ENCODE measurements around the gene DAG1. TPM values are rescaled to one million over a fixed set of nuclear protein-coding genes. Genes with fewer than 3 reads are reported as not detected.
"Not testable (repeated sequence)": the region's sequence is repeated elsewhere in the genome, so short reads cannot be mapped to it uniquely, and the experiment has no call there.

The DAG1 gene
- total RNA-seq, 1 donor from 2014 or later: 122 TPM

DNA sequence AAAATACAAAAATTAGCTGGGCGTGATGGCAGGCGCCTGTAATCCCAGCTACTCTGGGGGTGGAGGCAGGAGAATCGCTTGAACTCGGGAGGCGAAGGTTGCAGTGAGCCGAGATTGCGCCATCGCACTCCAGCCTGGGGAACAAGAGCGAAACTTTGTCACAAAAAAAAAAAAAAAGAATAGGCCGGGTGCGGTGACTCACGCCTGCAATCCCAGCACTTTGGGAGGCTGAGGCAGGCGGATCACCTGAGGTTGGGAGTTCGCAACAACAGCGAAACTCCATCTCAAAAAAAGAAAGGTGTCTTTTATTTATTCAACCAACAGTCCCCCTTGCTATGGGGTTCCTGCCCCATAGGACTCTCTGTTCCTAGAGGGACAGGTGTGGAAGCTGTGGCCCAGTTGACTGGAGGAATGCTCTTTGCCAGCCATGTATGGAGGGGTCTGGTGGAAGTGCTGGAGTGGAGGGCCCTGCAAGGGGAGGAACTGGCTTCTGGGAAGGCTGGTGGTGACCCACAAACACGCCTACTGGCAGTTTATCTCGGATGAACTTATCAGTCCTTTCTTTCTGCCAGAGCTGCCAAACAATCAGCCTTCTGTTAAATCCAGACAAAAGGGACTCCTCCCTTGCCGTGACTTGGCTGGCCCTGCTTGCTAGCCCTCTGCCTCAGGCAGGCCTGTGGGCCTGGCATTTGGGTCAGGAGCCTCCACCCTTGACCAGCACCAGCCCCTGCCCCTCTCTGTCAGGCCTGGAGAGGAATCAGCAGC, 4.6 kb upstream of the DAG1 start:
- ATAC-seq (ENCODE audit: poor library complexity): no peak
- intact Hi-C loops (cut with DNase I): loop anchor here (10.0 kb wide), 1 partner anchor 209 kb away; the partner anchor contains the start of gene APEH
- peak; percentile 60 for DNase-seq

DNA sequence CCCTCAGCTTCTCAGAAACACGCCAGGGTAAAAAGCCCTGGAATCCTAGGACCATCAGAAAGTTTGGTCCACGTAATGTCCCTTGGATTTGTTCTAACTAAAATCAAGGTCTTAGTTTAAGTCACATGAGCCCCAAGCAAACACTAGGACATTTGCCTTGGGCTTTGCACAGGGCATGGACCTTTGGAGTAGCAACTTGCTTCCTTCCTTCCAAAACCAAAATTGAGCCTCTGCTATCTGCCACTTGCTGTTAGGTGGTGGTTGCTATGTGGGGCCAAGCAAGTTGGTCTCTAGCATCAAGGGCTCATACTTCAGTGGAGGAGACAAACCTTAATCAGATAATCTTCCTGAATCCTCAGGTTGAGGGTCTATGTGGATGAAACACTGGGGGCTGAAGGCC, 4.0 kb upstream of the DAG1 start:
- intact Hi-C loops (cut with DNase I): loop anchor here (10.0 kb wide), 1 partner anchor 209 kb away; the partner anchor contains the start of gene APEH
- DNase-seq (no peak), ATAC-seq (ENCODE audit: poor library complexity) (no peak)

DNA sequence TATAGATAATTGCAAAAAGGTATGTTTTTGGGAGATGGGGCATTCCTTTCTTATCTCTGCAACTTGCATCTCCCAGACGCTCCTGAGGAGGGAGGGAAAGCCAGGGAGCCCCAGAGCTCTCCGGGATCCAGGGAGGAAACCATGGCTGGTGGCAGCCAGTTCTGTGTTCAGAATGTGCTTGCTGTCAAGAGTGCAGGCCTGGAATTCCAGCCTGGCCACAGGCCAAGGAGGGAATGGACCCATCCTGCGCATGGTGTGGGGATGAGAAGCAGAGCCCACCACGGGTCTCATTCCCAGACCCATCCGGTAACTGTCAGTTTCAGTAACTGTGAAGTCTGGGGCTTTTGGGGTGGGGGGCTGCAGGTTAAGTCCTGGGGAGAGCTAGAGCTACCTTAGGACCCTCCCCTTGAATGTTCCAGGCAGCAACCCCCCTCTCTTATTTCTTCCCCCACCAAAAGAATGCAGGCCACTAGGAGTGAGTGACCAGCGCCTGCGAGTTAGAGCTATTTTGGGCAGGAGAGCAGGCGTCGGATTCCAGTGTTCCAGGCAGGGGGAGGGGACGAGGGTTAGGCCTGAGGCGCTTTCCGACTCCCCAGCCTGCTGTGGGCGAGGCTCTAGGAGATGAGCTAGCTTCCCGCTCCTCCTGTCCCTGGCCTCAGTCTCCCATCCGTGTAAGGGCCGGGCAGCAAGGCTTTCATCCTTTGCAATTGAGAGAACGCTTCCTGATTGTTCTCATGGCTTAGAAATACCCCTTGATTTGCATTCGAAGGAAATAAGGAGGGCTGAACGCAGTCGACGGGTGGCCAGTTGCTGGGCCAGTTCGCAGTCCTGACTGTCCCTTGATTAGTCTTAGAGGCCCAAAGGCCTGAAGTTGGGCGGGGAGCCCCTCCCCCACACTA, 781 bp upstream of the DAG1 start:
- peak; percentile 85 for DNase-seq
- intact Hi-C loops (cut with DNase I): loop anchor here (10.0 kb wide), 1 partner anchor 206 kb away; the partner anchor contains the start of gene APEH
- ATAC-seq (ENCODE audit: poor library complexity): peak; percentile 75

GRCh38 chr3:49470714-49471420, 800 bp downstream of the DAG1 start:
- no peak for DNase-seq
- no peak for ATAC-seq (ENCODE audit: poor library complexity)
- intact Hi-C loops (cut with DNase I): no loop called here

DNA sequence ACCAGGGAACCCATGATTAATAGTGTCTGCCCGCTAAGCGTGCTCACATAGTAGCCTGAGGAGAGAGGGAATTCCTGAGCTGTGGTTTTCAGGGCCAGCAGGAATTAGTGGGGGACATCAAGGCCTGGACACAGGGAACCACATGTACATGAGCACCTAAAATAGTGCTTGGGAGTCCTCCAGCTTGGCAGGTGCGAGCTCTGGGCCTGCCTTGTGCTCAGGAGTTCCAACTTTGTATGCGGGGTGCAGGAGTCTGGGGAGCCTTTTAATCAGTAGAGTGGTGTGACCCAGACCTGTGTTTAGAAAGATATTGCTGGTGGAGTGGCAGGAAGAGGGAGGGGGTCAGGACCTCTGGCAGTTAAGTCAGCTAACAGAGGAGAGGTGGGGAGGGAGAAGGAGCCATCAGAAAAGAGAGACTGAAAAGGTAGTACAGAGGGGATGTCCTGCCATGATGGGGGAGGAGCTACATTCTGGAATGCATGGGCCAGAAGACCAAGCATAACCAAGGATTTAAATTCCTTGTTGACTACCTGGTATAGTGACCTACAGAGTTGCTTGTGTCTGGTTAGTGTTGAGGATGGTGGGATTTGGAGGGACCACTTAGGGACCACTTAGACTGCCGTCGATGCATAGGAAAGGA, 1.9 kb downstream of the DAG1 start:
- intact Hi-C loops (cut with DNase I): no loop called here
- DNase-seq: peak; percentile 50
- peak; percentile 2 for ATAC-seq (ENCODE audit: poor library complexity)

GRCh38 chr3:49476563-49476962, 6.5 kb downstream of the DAG1 start:
- no peak for ATAC-seq (ENCODE audit: poor library complexity)
- no peak for DNase-seq
- intact Hi-C loops (cut with DNase I): no loop called here

- ATAC-seq (ENCODE audit: poor library complexity): no peak
- intact Hi-C loops (cut with DNase I): no loop called here
- DNase-seq: no peak
Observed at GRCh38 chr3:49482766-49483165, 12.7 kb downstream of the DAG1 start.

DNA sequence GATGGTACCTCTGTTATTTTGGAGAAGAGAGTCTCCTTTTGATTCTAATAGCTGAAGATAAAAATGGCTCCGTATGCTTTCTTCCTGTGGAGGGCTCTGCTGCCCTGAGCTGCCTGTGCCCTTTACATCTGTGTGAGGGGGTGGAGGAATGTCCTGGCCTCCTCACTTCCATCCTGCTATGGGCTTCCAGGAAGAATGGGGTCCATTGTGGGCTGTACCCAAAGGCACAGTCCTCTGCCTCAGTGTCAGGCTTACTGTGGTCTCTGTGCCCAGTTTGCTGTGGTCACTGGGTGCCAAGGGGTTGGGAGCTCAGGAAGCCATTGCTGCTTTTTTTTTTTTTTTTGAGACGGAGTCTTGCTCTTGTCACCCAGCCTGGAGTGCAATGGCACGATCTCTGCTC, 14.4 kb downstream of the DAG1 start:
- intact Hi-C loops (cut with DNase I): no loop called here
- DNase-seq: no peak
- no peak for ATAC-seq (ENCODE audit: poor library complexity)

DNA sequence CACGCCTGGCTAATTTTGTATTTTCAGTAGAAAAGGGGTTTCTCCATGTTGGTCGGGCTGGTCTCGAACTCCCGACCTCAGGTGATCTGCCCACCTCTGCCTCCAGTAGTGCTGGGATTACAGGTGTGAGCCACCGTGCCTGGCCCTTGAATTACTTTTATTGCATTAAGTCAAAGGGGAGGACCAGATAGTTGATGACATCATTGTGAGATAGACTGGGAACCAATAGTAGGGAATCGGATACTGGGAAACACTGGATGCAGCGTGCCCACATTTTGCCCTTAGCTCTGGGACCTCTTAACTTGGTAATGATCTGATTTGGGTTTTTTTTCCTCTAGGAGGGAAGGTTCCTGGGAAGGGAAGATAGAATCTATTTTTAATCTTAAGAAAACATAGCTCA, 19.2 kb downstream of the DAG1 start:
- no peak for DNase-seq
- intact Hi-C loops (cut with DNase I): no loop called here
- ATAC-seq (ENCODE audit: poor library complexity): no peak

GRCh38 chr3:49492969-49493368, 22.9 kb downstream of the DAG1 start:
- DNase-seq (no peak), ATAC-seq (ENCODE audit: poor library complexity) (no peak)
- intact Hi-C loops (cut with DNase I): no loop called here

DNA sequence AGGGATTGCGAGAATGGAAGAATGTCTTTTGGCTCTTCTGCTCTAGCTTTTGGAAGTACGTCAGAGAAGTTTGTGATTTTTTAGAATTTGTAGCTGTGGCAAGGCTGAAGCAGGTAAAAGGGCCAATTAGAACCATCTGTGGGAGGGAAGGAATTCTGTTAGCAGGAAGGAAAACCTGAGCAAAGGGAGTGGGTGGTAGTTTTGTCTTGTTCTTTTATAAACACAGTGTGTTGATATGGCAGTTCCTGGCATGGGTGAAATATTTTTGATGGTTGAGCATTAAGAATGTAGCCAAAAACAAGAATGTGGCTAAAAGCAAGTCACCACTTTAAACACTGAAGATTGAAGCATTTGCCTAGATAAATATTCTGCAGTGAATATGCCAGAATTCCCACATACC, 23.8 kb downstream of the DAG1 start:
- DNase-seq: no peak
- intact Hi-C loops (cut with DNase I): no loop called here
- no peak for ATAC-seq (ENCODE audit: poor library complexity)

DNA sequence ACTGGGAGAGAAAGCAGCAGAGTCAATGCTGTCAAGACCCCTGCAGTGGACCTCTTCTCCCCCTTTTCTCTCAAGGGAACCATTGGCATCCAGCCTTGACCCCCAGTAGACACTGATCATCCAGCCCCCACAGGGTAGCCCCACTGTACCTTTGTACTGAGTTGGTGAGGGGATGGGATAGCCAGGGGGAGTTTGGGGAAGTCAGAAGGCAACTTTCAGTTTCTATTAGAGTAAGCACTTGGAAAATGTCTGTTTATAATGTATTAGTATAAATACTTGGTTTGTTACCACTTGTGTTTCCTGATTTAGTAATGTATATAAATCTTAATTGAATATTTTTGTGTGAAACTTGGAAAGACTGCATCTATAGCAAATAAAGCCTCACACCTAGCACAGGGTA, 25.0 kb downstream of the DAG1 start:
- intact Hi-C loops (cut with DNase I): no loop called here
- ATAC-seq (ENCODE audit: poor library complexity): no peak
- no peak for DNase-seq

DNA sequence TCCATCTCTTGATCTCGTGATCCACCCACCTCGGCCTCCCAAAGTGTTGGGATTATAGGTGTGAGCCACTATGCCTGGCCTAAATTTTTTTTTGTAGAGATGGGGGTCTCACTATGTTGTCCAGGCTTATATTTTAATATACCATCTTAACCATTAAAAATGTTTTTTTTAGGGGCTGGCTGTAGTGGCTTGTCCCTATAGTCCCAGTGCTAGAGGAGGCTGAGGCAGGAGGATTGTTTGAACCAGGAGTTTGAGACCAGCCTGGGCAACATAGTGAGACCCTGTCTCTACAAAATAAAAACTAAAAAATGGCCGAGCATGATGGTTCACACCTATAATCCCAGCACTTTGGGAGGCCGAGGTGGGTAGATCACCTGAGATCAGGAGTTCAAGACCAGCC, 26.8 kb downstream of the DAG1 start:
- ATAC-seq (ENCODE audit: poor library complexity); DNase-seq; intact Hi-C loops (cut with DNase I): not testable (repeated sequence)

DNA sequence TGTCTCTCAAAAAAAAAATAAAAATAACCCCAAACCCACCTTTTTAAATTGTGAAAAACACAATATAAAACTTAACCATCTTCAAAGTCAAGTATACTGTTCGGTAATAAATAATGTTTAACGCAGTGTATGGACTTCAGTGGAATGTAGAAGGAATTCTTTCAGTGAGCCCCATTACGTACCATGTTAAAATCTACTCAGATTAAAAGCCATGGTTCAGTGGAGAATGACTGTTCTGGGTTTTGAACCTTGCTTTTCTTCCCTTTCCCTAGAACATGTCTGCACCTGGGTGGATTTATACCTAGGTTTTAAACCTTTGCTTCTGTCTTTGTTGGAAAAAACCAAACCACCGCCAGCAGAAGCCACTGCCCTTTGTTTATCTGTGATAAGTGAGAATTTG, 27.5 kb downstream of the DAG1 start:
- ATAC-seq (ENCODE audit: poor library complexity) (no peak), DNase-seq (no peak)
- intact Hi-C loops (cut with DNase I): no loop called here

DNA sequence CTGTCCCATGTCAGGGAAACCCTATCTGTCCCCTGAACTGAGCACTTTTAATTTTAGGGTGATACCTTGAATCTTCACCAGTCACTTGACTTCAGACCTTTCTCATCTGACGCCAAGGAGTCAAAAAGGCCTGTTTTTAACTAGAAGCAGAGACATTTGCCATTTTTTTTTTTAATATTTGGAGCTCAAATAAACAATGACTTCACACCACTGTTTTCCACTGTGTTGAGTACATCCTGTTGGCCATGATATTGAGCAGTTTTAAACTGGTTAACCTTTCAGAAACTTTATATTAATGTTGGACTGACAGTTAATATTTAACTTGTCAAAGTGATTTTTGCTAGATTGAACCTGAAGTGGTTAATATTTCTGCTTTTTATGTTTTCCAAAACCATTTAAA, 28.2 kb downstream of the DAG1 start:
- intact Hi-C loops (cut with DNase I): no loop called here
- ATAC-seq (ENCODE audit: poor library complexity) (no peak), DNase-seq (no peak)

DNA sequence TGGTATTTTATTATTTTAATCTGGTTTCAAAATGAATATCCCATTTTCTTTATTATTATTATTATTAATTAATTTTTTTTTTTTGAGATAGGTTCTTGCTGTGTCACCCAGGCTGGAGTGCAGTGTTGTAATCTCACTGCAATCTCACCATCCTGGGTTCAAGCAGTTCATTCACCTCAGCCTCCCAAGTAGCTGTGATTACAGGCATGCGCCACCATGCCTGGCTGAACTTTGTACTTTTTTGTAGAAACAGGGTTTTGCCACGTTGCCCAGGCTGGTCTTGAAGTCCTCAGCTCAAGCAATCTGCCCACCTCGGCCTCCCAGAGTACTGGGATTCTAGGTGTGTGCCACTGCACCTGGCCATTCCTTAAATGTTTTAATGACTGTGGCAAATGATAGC, 28.6 kb downstream of the DAG1 start:
- intact Hi-C loops (cut with DNase I): no loop called here
- DNase-seq (no peak), ATAC-seq (ENCODE audit: poor library complexity) (no peak)

DNA sequence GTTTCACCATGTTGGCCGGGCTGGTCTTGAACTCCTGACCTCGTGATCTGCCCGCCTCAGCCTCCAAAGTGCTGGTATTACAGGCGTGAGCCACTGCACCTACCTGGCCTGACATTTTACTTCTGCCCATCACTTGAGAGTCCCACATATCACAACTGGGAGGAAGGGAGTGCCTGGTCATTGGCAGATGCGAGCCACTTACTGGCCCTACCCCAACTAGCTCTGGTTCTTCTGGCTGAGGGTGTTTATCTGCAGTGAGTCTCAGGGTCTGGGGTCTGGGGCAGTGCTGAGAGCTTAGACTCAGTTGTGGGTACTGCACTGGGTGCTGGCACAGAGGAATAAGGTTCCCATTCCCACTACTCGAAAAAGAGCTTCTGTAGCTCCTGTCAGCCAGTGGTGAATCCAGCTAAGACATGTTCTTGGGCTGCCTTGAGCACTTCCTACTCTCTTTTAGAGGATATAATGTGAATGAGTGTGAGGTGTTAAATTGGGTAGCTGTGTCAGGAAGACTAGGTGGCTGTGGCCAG, 30.2 kb downstream of the DAG1 start:
- intact Hi-C loops (cut with DNase I): no loop called here
- peak; percentile 3 for ATAC-seq (ENCODE audit: poor library complexity)

GRCh38 chr3:49500732-49501609, 30.9 kb downstream of the DAG1 start:
- peak; percentile 58 for DNase-seq
- peak; percentile 93 for ATAC-seq (ENCODE audit: poor library complexity)
- intact Hi-C loops (cut with DNase I): no loop called here

More for the DNA sequence above, 30.2 kb downstream of the DAG1 start:
- DNase-seq: no peak

Data from Right ventricle myocardium superior (tissue), 1 donor.